T-helper 1 cell treated with Interleukin-12 subunit alpha and Interleukin-12 subunit beta and Interleukin-4 antibody, amounts not matched to agents 30 μg/mL and 1 μg/mL, for 36 hours (primary cell): Measurements from ENCODE around the gene ZNF85.
"Not testable (repeated sequence)": the region's sequence is repeated elsewhere in the genome, so short reads cannot be mapped to it uniquely, and the experiment has no call there.

Experiments used
- H3K27ac Mint-ChIP-seq: one replicate; pipeline ENCODE4 v1.8.0; 2021; ENCODE audit warnings: mild to moderate bottlenecking, mixed read lengths
- H3K27me3 Mint-ChIP-seq: one replicate; pipeline ENCODE4 v1.8.0; 2021; ENCODE audit warnings: low read depth, mixed read lengths
- H3K36me3 Mint-ChIP-seq: one replicate; pipeline ENCODE4 v1.8.0; 2021; ENCODE audit warnings: low read depth, mixed read lengths
- H3K4me1 Mint-ChIP-seq: one replicate; pipeline ENCODE4 v1.8.0; 2021; ENCODE audit warnings: low read depth, mixed read lengths
- H3K4me3 Mint-ChIP-seq: one replicate; pipeline ENCODE4 v1.8.0; 2021; ENCODE audit warnings: mild to moderate bottlenecking, moderate library complexity, mixed read lengths
- H3K9me3 Mint-ChIP-seq: one replicate; pipeline ENCODE4 v1.8.0; 2021; ENCODE audit warnings: mixed read lengths

The ZNF85 gene

GRCh38 chr19:20923077-20923871 lies at the start of gene ZNF85:
Gene ZNF85, plus strand, starts transcription at chr19:20923251. Its CDS starts 150 bp downstream, at chr19:20923401.
- H3K4me3 Mint-ChIP-seq: peak within 1 kb of the TSS; percentile 94
- peaks cover 22% of the 10 kb centered on the region for H3K36me3 Mint-ChIP-seq
- H3K27me3 Mint-ChIP-seq: no peaks in the 10 kb centered on the region
- H3K9me3 Mint-ChIP-seq: peaks cover 35% of the 10 kb centered on the region
- peaks cover 8% of the 10 kb centered on the region for H3K4me1 Mint-ChIP-seq
- peak within 1 kb of the TSS; percentile 96 for H3K27ac Mint-ChIP-seq

- Mint-ChIP-seq H3K27me3 (no peaks in the 10 kb centered on the region), H3K9me3 (peaks cover 97% of the 10 kb centered on the region), H3K4me1 (no peaks in the 10 kb centered on the region), H3K36me3 (peaks cover 19% of the 10 kb centered on the region), H3K4me3 (no peak overlapping the region), H3K27ac (no peak overlapping the region)
Observed at GRCh38 chr19:20879501-20879900, 43.5 kb upstream of the ZNF85 start.

GRCh38 chr19:20912973-20913372 lies 10.1 kb upstream of the ZNF85 start:
- H3K36me3 Mint-ChIP-seq: peaks cover 22% of the 10 kb centered on the region
- H3K4me3 Mint-ChIP-seq: no peak overlapping the region
- no peaks in the 10 kb centered on the region for H3K4me1 Mint-ChIP-seq
- no peaks in the 10 kb centered on the region for H3K27me3 Mint-ChIP-seq
- peaks cover 97% of the 10 kb centered on the region for H3K9me3 Mint-ChIP-seq
- no peak overlapping the region for H3K27ac Mint-ChIP-seq

- Mint-ChIP-seq H3K4me3 (no peak overlapping the region), H3K27me3 (no peaks in the 10 kb centered on the region), H3K27ac (no peak overlapping the region), H3K9me3 (peaks cover 33% of the 10 kb centered on the region), H3K36me3 (peaks cover 30% of the 10 kb centered on the region), H3K4me1 (peaks cover 8% of the 10 kb centered on the region)
Observed at GRCh38 chr19:20925481-20925880, 2.4 kb downstream of the ZNF85 start.

DNA sequence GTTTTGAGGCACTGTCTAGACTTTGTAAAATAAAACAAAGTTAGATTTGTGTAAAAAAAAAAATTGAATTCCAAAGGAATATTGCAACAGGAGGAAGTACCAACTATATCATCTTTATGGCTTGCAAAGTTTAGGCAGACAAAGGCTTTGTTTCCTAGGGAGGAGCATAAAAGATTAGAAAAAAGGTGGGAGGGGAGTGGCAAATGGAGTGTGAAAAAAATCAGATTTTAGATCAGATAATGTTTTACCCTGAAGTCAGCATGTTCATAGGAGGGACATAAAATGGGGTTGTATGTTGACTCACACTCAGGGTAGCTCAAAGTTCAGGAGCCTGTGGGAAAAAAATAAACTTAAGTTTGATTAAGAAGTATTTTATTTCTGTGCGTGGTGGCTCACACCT lies 3.7 kb downstream of the ZNF85 start:
- Mint-ChIP-seq H3K9me3 (peaks cover 33% of the 10 kb centered on the region), H3K27ac (no peak overlapping the region), H3K4me1 (peaks cover 8% of the 10 kb centered on the region), H3K4me3 (no peak overlapping the region), H3K36me3 (peaks cover 32% of the 10 kb centered on the region), H3K27me3 (no peaks in the 10 kb centered on the region)

- Mint-ChIP-seq H3K9me3 (peaks cover 38% of the 10 kb centered on the region), H3K27me3 (no peaks in the 10 kb centered on the region), H3K27ac (no peak overlapping the region), H3K36me3 (peaks cover 32% of the 10 kb centered on the region), H3K4me3 (no peak overlapping the region), H3K4me1 (peaks cover 7% of the 10 kb centered on the region)
Observed at GRCh38 chr19:20928371-20928770, 5.3 kb downstream of the ZNF85 start.

GRCh38 chr19:20936322-20936947 lies 13.4 kb downstream of the ZNF85 start:
- peaks cover 51% of the 10 kb centered on the region for H3K36me3 Mint-ChIP-seq
- peaks cover 22% of the 10 kb centered on the region for H3K9me3 Mint-ChIP-seq
- H3K4me3 Mint-ChIP-seq, H3K4me1 Mint-ChIP-seq, H3K27me3 Mint-ChIP-seq, H3K27ac Mint-ChIP-seq: not testable (repeated sequence)

- H3K27ac Mint-ChIP-seq, H3K4me1 Mint-ChIP-seq, H3K27me3 Mint-ChIP-seq, H3K4me3 Mint-ChIP-seq: not testable (repeated sequence)
- Mint-ChIP-seq H3K36me3 (peaks cover 25% of the 10 kb centered on the region), H3K9me3 (peaks cover 38% of the 10 kb centered on the region)
Observed at GRCh38 chr19:20952561-20953095, 29.6 kb downstream of the ZNF85 start.

DNA sequence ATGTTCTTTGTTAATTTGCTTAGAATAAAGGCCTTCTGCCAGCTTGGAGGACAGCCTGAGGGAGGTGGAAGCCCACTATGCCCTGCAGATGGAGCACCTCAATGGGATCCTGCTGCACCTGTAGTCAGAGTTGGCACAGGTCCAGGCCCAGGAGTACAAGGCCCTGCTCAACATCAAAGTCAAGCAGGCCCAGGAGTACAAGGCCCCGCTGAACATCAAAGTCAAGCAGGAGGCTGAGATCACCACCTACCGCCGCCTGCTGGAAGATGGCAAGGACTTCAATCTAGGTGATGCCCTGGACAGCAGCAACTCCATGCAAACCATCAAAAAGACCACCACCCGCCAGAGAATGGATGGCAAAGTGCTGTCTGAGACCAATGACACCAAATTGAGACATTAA lies 41.7 kb downstream of the ZNF85 start:
- Mint-ChIP-seq H3K27ac (no peak overlapping the region), H3K4me3 (no peak overlapping the region), H3K9me3 (peaks cover 53% of the 10 kb centered on the region), H3K36me3 (no peaks in the 10 kb centered on the region), H3K4me1 (no peaks in the 10 kb centered on the region), H3K27me3 (no peaks in the 10 kb centered on the region)

DNA sequence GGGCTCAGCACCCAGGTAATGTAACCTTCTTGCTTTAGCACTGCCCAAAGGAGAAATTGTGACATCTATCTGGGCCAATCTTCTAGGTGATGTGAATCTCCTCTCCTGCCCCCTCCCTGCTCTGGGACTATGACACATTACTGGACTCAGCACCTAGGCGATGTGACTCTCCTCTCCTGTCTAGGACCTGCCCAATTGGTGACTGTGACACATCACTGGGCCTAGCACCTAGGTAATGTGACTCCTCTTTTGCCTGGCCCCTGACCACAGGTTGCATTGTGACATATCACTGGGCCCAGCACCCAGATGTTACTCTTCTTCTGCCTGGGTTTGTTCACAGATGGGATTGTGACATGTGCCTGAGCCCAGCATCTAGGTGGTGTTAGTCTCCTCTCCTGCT lies 45.0 kb downstream of the ZNF85 start:
- no peak overlapping the region for H3K4me3 Mint-ChIP-seq
- no peak overlapping the region for H3K27ac Mint-ChIP-seq
- peaks cover 49% of the 10 kb centered on the region for H3K9me3 Mint-ChIP-seq
- no peaks in the 10 kb centered on the region for H3K4me1 Mint-ChIP-seq
- no peaks in the 10 kb centered on the region for H3K36me3 Mint-ChIP-seq
- no peaks in the 10 kb centered on the region for H3K27me3 Mint-ChIP-seq

DNA sequence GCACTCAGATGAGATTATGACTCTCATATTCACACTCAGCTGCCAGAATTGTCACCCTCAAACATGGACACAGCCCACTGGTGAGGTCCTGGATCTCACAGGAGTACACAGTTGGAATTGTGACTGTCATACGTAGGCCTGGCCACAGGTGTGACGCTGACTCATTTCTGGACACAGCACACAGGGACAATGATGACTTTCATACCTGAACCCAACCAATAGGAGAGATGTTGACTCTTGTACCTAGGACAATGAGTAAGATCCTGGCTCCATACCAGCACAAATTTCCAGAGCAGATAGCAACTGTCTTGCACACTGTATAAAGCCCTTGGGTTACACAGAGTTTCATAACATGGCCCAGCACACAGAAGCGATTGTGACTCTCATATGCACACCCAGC lies 46.4 kb downstream of the ZNF85 start:
- no peaks in the 10 kb centered on the region for H3K36me3 Mint-ChIP-seq
- no peak overlapping the region for H3K4me3 Mint-ChIP-seq
- H3K9me3 Mint-ChIP-seq: peaks cover 40% of the 10 kb centered on the region
- no peaks in the 10 kb centered on the region for H3K27me3 Mint-ChIP-seq
- H3K27ac Mint-ChIP-seq: no peak overlapping the region
- peaks cover 2% of the 10 kb centered on the region for H3K4me1 Mint-ChIP-seq

DNA sequence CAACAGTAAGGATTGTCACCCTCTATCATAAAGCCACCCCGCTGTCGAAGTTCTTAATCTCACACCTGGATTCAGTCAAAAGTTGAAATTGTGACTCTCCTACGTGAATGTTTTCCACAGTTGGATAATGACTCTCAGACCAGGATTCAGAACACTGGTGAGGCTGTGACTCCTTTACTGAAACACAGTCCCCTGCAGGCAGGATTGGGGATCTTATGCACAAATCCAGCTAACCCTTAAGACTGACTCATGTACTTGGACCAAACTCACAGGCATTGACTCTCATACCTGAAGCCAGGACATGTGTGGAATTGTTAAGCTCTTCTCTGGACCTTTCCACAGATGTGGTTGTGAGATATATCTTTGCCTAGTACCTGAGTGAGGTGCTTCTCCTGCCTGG lies 46.8 kb downstream of the ZNF85 start:
- Mint-ChIP-seq H3K36me3 (no peaks in the 10 kb centered on the region), H3K4me3 (no peak overlapping the region), H3K4me1 (peaks cover 2% of the 10 kb centered on the region), H3K9me3 (peaks cover 36% of the 10 kb centered on the region), H3K27me3 (no peaks in the 10 kb centered on the region), H3K27ac (no peak overlapping the region)

GRCh38 chr19:20992788-20993187 lies 69.7 kb downstream of the ZNF85 start:
- H3K27ac Mint-ChIP-seq: not testable (repeated sequence)

DNA sequence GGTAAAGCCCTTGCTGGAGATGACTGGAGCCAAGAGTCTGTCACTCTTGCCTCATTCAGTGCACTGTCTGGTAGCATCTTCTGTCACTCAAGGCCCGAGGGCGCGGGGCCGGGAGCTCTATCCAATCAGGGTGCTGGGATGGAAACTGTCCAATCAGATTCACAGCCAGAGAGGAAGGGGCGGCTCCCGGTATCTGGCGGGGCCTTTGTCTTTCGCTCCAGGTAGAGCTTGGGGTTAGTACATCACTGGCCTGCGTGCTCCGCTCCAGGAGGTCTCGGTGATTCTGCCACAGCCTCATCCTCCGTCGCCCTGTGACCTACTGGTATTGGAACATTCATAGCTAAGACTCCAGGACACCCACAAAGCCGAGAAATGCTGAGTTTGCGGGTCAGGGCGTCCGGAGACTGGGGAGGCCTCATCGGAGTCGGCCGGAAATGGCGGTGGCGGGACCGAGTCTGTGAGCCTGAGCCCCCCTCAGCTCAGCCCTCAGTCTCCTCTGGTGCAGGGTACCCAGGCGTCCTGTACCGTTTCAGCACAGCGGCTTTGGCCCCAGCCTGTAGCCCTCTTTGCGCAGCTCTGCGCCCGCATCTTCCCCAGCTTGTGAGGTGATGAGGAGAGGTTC lies 76.8 kb downstream of the ZNF85 start:
- Mint-ChIP-seq H3K4me3 (peak overlapping the region; percentile 86), H3K9me3 (peaks cover 26% of the 10 kb centered on the region), H3K27me3 (no peaks in the 10 kb centered on the region), H3K36me3 (no peaks in the 10 kb centered on the region), H3K27ac (peak overlapping the region; percentile 82), H3K4me1 (peaks cover 7% of the 10 kb centered on the region)

More at GRCh38 chr19:20992788-20993187, 69.7 kb downstream of the ZNF85 start:
- peaks cover 55% of the 10 kb centered on the region for H3K9me3 Mint-ChIP-seq
- not testable (repeated sequence) for H3K27me3 Mint-ChIP-seq, H3K4me3 Mint-ChIP-seq, H3K4me1 Mint-ChIP-seq, H3K36me3 Mint-ChIP-seq
